Activated CD8-positive, alpha-beta memory T cell treated with anti-CD3 and anti-CD28 coated beads, Interleukin-2, amount 50 U/mL, for 48 hours (primary cell): ENCODE data around the gene DENR.
"Not testable (repeated sequence)": the region's sequence is repeated elsewhere in the genome, so short reads cannot be mapped to it uniquely, and the experiment has no call there.

Source experiments
- DNase-seq: peaks from one replicate; pipeline ENCODE4 v3.0.0-alpha.2; 2020

The DENR gene, protein sequence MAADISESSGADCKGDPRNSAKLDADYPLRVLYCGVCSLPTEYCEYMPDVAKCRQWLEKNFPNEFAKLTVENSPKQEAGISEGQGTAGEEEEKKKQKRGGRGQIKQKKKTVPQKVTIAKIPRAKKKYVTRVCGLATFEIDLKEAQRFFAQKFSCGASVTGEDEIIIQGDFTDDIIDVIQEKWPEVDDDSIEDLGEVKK

DNA sequence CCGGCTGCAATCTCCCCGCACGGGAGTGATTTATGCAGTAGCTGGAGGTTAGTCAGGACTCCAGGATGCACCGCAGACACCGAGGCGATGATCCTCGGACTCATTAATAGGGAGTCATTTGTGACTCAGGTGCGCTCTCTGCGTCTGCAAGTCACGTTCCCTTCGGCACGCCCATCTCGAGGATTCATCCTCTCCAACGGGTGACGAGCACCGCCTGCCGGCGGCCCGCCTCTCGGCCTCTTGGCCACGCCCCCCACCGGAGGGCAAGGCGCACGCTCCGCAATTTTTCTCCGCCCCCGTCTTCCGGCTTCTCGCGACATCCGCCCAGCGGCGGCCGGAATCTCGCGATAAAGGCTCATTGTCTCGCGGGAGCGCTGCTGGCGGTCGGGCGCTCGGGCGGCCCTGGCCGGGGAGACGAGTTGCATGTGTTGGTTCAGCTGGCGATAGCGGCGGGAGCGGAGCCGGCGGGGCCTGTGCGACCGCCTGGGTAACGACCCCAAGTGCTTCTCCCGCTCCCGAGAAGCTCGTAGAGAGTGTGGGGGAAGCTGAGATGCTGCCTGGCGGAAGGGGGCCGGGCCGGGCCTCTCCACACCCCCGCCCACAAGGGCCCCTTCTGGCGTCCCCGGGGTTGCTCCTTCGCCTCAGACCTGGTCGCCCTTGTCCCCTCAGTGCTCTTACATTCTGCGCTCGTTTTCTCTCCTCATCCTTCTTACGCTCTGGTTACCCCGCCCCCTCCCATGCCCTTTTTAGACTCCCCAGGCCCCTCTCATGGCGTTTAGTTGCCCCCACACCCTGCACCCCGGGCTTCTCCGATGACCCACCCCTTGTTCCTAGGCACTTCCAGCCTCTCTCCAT lies at the start of gene DENR:
DENR (plus strand) TSS at position 361 of the 855 bp plus-strand sequence. CDS start 878 bp downstream, outside the sequence.
- DNase-seq, result peak; percentile 99

DNA sequence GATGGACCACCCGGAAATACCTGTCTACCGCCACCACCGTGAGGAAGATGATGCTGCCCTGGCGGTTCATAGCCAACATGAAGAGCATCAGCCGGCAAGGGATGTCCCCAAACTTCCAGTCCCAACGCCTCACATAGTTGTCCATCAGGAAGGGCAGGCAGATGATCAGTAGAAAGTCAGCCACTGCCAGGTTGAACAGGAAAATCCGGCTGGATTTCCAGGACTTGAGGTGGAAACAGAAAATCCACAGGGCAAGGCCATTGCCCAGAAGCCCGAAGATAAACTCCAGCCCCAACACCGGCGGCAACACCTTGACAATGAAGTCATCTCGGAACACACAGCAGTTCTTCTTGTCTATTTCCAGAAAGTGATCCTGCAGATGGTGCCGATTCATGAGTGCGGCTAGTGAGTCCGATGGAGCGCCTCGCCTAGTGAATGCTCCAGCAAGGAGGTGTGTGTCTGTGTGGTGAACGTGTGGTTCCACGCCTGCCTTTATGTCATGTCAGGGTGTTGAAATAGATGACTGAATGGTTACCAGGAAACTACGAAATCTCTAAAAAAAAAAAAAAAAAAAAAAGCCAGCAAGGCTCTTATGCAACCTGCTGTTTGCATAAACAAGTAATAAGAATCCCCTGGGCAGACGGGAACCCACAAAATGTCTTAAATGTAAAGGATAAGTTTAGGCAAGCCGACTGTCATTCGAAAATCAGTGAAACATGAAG lies 49.6 kb upstream of the DENR start, which contains the start of gene HCAR2:
HCAR2 (minus strand) TSS at position 468 of the 722 bp plus-strand sequence; CDS start at position 394, 74 bp downstream.
- not testable (repeated sequence) for DNase-seq

DNA sequence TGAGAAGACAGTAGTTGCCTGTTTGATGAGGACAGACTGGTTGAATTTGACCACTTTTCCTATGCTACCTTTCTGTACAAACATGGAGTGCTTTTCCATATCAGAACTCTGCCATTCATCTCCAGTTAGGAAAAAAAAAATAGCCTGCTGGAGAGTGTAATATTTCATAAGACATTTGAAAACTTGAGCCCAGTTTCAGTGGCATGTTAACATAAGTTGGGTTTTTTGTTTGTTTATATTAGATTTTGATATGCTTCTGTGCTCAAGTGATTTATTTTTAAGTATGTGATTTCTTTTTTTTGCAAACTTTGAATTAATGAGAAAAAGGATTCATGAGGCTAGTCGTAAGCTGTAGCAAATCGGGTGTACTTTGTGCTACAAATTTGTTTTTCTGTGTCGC lies 48.8 kb upstream of the DENR start:
- DNase-seq, result not testable (repeated sequence)

DNA sequence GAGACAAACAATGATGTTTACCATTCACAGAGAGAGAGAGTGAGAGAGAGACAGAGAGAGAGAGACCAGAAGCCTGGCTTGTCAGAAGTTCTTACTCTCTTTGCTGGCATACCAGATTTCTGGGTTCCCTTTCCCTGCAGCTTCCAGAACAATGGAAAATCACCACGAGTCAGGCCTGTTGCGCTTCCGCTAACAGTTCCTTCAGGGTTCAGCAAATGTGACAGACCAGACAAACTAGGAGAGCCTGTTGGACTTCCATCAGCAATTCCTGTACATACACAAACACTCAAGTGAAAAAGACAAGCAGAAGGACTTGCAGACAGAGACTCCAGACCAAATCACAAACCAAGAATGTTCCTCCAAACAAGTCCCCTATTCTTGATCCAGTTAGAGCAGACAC lies 43.3 kb upstream of the DENR start:
- not testable (repeated sequence) for DNase-seq

DNA sequence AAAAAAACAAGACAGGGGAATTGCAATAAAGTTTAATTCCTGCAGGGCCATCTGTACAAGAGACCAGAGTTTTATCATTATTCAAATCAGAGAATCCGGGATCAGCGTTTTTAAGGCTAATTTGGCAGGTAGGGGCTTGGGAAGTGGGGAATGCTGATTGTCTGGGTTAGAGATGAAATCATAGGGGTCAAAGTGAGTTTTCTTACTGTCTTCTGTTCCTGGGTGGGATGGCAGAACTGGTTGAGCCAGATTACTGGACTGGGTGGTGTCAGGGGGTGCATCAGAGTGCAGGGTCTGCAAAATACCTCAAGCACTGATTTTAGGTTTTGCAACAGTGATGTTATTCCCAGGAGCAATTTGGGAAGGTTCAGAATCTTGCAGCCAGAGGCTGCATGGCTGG lies 42.3 kb upstream of the DENR start:
- DNase-seq, result peak; percentile 12

DNA sequence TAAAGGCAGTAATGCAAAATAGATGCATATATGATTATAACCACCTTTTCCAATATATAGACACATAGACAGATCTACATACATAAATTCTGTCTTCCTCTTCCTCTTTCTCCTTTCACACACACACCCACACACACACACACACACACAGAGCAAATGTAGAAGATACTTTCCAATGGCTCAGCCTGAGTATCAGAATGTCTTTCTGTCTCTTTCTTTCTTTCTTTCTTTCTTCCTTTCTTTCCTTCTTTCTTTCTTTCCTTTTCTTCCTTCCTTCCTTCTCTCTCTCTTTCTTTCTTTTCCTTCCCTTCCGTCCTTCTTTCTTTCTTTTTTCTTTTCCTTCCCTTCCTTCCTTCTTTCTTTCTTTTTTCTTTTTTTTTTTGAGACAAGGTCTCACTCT lies 41.4 kb upstream of the DENR start:
- DNase-seq, result not testable (repeated sequence)

DNA sequence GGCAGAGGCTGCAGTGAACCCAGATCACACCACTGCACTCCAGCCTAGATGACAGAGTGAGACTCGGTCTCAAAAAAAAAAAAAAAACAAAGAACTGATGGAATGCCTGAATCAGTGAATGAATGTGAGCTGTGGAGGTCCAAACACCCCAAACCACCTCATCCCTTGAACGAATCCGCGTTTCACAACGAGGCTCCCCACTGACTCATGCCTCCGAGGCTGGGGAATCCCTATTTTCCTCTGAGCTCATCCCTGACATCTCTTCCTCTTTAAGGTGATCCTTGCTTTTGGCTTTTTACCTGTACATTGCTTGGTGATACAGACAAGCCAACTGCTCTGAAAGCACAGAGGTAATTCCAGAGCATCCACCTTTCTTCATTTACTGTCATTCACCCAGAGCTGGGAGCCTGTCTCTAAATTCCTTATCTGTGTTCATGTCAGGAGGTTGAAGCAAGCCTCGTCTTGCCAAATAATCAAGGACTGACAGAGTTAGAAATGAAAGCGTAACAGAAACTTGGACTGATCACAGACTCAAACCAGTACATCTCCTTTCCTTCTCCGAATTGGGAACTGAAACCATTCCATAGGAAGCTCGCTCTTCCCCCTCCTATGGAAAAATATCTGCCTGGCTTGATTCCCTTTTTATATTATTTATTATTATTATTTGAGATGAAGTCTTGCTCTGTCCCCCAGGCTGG lies 39.0 kb upstream of the DENR start:
- DNase-seq, result not testable (repeated sequence)

DNA sequence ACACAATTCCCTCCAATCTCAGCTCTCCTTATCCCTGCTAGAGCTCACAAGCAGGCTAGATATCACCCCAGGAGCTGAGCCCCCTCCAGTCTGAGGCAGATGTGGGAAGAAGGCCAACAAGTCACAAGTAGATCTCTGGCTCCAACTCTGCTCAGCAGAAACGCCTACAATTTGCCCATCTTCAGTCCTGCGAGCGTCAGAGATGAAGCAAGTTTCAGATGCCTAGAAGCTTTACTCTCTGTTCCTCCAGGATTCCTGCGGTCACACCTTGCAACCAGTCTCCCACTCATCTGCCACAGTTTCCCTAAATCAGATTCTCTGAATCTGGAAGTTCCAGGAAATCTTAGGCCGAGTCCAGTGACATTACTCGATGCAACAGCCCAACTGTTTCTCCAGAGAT lies 37.4 kb upstream of the DENR start:
- not testable (repeated sequence) for DNase-seq

DNA sequence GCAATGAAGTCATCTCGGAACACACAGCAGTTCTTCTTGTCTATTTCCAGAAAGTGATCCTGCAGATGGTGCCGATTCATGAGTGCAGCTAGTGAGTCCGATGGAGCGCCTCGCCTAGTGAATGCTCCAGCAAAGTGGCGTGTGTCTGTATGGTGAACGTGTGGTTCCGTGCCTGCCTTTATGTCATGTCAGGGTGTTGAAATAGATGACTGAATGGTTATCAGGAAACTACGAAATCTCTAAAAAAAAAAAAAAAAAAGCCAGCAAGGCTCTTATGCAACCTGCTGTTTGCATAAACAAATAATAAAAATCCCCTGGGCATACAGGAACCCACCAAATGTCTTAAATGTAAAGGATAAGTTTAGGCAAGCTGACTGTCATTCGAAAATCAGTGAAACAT lies 36.0 kb upstream of the DENR start, which contains the start of gene HCAR3:
HCAR3 (minus strand) TSS at position 154 of the 400 bp plus-strand sequence; CDS start at position 80, 74 bp downstream.
- DNase-seq, result not testable (repeated sequence)

DNA sequence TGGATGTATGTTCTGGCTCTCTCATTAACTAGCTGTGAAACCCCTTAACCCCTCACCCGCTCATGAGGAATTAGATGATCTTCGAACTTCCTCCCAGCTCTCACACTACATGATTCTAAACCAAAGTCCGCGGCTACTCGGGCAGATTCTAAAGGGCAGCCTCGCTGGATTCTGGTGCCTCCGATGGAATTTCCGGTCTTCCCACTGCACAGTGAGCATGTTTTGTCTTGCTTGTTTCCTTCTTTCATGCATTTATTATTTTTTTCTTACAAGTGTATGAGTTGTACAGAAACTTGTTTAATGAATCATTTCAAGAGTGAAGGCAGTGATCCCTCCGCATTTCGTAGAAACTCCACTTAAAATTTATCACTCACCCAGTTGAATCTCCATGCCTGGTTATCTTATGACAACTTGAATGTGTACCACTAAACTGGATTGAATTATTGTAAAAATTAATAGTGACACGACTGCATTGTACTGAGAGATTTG lies 31.5 kb upstream of the DENR start:
- DNase-seq, result no peak

DNA sequence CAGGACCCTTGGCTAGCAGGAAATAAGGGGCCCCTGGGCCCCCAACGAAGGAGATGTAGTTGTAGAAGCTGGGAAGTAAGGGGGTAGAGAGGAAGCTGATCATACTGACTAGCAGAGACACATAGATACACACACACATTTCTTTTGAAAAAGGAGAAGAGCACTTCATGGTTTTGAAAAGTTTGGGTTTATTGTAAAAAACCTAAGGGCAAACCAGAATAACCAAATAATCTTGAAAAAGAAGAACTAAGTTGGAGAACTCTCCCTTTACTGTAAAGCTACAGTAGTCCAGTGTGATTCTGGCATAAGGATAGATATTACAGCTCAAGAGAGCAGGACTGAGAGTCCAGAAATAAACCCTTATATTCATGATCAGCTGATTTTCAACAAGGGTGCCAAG lies 30.2 kb upstream of the DENR start:
- no peak for DNase-seq

DNA sequence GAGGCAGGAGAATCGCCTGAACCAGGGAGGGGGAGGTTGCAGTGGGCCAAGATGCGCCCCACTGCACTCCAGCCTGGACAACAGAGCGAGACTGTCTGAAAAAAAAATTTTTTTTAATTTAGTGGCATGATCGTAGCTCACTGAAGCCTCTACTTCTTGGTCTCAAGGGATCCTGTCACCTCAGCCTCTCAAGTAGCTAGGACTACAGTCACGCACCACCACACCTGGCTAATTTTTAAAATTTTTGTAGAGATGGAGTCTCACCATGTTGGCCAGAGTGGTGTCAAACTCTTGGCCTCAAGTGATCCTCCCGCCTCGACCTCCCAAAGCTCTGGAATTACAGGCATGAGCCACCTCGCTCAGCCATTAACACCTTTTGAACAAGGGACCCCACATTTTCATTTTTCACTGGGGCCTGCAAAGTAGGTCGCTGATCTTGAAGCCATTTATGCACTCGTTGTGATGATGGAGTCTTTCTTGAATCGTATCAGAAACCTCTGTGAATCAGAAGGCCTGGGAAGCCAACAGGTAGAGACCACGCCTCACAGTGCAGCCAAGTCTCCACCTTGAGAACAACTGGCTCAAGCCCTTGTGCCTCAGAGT lies 27.9 kb upstream of the DENR start:
- no peak for DNase-seq

DNA sequence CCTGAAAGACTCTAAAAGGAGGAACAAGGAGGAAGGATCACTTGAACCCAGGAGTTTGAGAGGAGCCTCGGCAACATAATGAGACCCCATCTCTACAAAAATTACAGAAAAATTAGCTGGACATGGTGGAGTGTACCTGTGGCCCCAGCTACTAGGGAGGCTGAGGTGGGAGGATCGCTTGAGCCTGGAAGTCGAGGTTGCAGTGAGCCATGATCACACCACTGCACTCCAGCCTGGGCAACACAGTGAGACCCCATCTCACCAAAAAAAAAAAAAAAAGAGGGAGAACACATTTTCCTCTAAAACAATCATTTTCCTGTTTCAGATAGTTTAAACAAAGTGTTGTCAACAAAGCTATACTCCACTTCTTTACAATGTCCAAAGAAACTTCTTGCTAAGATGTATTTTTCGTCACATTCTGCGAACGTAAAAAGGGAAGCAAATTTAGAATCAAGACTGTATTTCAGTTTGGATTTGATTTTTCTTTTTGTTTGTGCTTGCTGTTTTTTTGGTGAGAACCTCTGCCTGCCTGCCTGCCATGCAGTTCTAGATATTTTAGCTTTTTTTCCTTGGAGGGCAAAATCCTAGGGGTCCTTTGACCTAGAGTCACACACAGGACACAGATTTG lies 27.1 kb upstream of the DENR start:
- DNase-seq, result no peak

DNA sequence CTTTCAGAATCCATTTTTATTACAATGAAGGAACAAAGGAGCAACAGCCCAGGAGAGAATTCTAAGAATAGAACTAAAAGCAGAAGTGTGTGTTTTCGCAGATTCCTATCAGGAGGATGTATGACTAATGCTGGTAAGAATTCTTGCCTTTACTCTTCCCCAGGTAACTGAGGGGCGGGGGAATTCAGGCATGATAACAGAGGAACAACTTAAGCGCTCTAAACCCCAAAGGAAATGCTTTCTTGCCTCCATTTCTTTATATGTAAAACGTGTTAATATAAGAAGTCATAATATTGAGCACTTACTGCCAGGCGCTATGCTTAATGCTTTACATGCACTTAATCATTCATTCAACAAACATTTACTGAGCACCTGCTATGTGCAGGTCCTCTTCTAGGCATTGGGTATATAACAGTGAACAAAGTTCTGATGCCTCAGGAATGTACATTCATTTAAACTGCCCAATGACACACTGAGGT lies 26.5 kb upstream of the DENR start:
- DNase-seq, result no peak

DNA sequence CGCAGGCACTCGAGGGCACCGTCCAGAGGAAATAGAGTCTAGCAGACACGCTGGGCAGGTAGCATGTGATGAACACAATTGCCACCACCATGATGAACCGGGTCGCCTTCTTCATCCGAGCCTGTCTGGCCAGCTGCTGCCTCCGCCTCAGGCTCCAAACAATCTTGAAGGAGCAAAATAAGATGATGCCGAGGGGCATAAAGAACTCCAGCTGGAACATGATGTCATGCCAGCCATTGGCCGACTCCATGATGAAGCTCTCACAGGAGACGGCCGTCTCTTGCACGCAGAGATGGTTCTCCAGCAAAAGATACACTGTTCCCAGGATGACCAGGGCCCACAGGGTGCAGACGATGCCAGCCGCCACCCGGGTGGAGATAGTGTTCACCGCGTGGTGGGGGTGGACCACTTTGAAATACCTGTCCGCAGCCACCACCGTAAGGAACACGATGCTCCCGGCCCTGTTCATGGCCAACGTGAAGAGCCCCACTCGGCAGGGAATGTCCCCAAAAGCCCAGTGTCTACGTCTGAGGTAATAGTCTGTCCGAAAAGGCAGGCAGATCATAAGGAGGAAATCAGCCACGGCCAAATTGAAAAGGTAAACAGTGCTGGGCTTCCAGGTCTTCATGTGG lies 22.9 kb upstream of the DENR start:
- DNase-seq, result no peak

DNA sequence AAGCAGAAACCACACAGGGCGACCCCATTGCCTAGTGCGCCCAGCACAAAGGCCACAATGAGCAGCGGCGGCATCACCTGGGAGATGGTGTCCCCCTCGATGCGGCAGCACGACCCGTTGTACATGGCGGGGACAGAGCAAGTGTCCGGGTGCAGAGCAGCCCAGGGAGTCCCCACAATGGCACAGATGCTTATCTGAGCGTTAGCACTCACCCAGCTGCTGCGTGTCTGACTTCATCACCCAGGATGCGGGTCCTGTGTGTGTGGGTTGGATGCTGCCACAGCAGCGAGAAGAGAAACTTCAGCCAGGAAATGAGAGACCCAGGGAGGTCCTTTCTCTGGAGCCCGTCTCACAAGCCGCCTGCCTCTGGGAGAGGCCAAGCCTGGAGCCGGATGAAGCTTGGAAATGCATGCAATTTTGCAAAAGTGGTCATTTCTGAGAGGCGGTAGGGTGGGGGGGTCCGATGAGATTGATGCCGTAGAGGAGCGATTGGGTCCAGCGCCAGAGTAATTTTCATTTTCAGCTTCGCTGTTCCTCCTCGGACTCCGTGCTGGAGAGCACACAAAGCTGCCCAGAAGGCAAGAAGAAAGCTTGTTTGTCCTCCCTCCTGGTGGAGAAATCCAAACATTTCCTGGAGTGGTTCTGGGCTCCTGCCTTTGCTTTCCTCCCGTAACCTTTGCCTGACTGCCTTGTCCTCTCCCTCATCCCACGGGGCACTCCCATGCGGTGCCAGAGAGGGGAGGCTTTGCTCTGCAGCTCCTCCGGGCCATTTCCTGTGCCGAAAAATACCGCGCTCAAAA lies 22.2 kb upstream of the DENR start, which contains the start of gene HCAR1:
HCAR1 (minus strand) TSS at position 630 of the 800 bp plus-strand sequence; CDS start at position 125, 505 bp downstream.
- peak; percentile 71 for DNase-seq

DNA sequence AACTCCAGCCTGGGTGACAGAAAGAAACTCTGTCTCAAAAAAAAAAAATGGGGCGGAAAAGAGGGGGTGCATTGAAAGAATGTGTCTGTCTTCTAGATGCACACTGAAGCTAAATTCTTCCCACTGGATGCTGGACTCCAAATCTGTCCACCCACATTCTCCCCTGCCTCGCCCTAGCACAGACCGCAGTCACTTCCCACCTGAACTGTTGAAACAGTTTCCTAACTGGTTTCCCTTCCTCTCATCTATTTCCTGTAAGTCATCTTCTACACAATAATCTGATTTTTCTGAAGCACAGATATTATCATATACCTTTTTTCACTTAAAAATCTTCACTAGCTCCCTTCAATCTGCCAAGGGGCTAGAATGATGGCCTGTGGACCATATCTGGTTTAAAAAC lies 20.5 kb upstream of the DENR start:
- no peak for DNase-seq

DNA sequence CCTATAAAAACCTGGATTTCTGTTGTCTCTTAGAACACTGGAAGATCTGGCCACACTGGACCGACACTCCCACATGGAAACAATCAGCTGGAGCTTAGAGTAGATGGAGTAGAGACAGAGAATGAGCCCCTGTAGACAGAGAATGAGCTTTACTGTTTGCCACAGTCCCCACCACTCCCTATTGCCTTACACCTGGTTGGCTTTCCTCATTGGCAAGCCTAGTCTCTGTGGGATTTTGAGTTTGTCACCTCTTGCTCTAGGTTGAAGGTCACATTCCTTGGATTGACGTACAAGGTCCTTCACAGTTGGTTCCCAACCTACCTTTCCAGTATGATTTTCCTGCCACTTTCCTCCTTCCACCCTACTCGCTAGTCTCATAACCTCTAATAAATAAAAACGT lies 20.0 kb upstream of the DENR start:
- no peak for DNase-seq

DNA sequence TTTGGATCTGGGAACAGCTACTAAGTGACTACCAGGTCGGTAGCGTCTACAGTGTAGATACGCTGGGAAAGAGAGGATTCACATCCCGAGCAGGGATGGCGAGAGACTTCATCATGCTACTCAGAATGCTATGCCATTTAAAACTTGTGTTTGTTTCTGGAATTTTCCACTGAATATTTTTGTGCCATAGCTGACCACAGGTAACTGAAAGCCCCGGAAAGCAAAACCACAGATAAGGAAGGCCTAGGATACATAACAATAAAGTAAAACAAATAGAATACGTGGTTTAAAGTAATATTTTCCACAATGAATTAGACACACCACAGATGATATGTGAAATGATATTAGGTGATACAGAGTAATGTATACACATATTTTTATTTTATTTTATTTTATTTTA lies 14.1 kb upstream of the DENR start:
- peak; percentile 18 for DNase-seq

DNA sequence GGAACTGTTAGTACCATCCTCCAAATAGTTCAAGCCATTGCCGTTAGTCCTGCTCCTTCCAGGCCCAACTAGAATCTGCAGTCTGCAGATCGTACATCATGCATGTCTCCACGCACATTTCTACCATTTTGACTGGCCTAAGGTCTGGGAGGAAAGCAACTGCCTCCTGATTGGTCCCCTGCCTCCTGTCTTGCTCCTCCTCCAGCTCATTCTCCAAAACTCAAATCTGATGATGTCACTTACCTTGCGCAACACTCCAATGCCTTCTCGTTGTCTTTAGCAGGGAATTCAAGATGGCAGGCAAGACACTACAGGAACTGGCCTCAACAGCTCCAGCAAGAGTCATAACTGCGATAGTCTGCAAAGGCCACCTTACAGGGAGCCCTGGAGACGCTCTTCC lies 12.3 kb upstream of the DENR start:
- DNase-seq, result peak; percentile 15
